HepG2 (cell line): ENCODE results near the gene ZNF428. TPM values are rescaled to one million over a fixed set of nuclear protein-coding genes. Genes with fewer than 3 reads are reported as not detected.

Source experiments
- BATF2 ChIP-seq: sonication (generic); formaldehyde crosslinking; IDR thresholded peaks from 2 replicates; pipeline ENCODE4 v1.8.0; 2022; ENCODE audit warnings: mild to moderate bottlenecking, missing genetic modification reagents, moderate library complexity
- CENPX ChIP-seq: sonication (generic); formaldehyde crosslinking; IDR thresholded peaks from 2 replicates; pipeline ENCODE4 v1.9.0; 2021; ENCODE audit warnings: mild to moderate bottlenecking, missing genetic modification reagents, moderate library complexity
- CREB1 ChIP-seq, 2 experiments: fragments of 450-650 bp in 1 of 2; IDR thresholded peaks; 2 replicates each; pipeline ENCODE4 v1.6.1; 2016 to 2017; ENCODE audit warnings: control low read depth in 1 of 2, mild to moderate bottlenecking in 1 of 2, missing compliant biosample characterization in 1 of 2, missing genetic modification characterization in 1 of 2
- DMAP1 ChIP-seq: IDR thresholded peaks from 2 replicates; pipeline ENCODE4 v1.6.1; 2016
- HCFC1 ChIP-seq: fragments of 150-350 bp; IDR thresholded peaks from 2 replicates; pipeline ENCODE4 v1.6.1; 2014; ENCODE audit warnings: low read depth, low read length
- JARID2 ChIP-seq: sonication (generic); formaldehyde crosslinking; IDR thresholded peaks from 2 replicates; pipeline ENCODE4 v1.8.1; 2023; ENCODE audit warnings: missing genetic modification reagents, inconsistent platforms; ENCODE audit not compliant: insufficient replicate concordance
- KDM5A ChIP-seq: fragments of 200-600 bp; sonication (generic); IDR thresholded peaks from 2 replicates; pipeline ENCODE4 v1.7.0; 2018; ENCODE audit warnings: antibody characterized with exemption, mild to moderate bottlenecking, low read length, borderline replicate concordance
- KLF13 ChIP-seq: sonication (generic); formaldehyde crosslinking; IDR thresholded peaks from 2 replicates; pipeline ENCODE4 v1.4.0; 2020; ENCODE audit warnings: mild to moderate bottlenecking, missing genetic modification reagents
- MED13 ChIP-seq: sonication (generic); formaldehyde crosslinking; IDR thresholded peaks from 2 replicates; pipeline ENCODE4 v1.5.0; 2020; ENCODE audit warnings: missing genetic modification reagents
- NCOR1 ChIP-seq: fragments of 200-600 bp; sonication (generic); IDR thresholded peaks from 2 replicates; pipeline ENCODE4 v1.7.0; 2017; ENCODE audit warnings: antibody characterized with exemption, low read length, borderline replicate concordance
- NFE2 ChIP-seq: sonication (generic); formaldehyde crosslinking; IDR thresholded peaks from 2 replicates; pipeline ENCODE4 v1.4.0; 2020; ENCODE audit warnings: missing genetic modification reagents
- NR2F6 ChIP-seq, 2 experiments: IDR thresholded peaks; 2 replicates each; pipeline ENCODE4 v1.6.1; 2016; ENCODE audit warnings: antibody characterized with exemption in 1 of 2, mild to moderate bottlenecking in 1 of 2
- PBX2 ChIP-seq: IDR thresholded peaks from 2 replicates; pipeline ENCODE4 v1.6.1; 2016; ENCODE audit warnings: control low read depth
- PHF8 ChIP-seq: sonication (generic); formaldehyde crosslinking; IDR thresholded peaks from 2 replicates; pipeline ENCODE4 v1.5.0; 2020; ENCODE audit warnings: missing genetic modification reagents
- RBFOX2 ChIP-seq: fragments of 200-400 bp; formaldehyde crosslinking; IDR thresholded peaks from 2 replicates; pipeline ENCODE4 v1.6.1; 2017; ENCODE audit warnings: low read depth, mild to moderate bottlenecking, low read length
- SOX5 ChIP-seq: IDR thresholded peaks from 2 replicates; pipeline ENCODE4 v1.6.1; 2016; ENCODE audit warnings: borderline replicate concordance
- SRY ChIP-seq: sonication (generic); formaldehyde crosslinking; IDR thresholded peaks from 2 replicates; pipeline ENCODE4 v1.8.0; 2022; ENCODE audit warnings: mild to moderate bottlenecking, missing genetic modification reagents
- TOE1 ChIP-seq: sonication (generic); formaldehyde crosslinking; IDR thresholded peaks from 2 replicates; pipeline ENCODE4 v1.4.0; 2020; ENCODE audit warnings: mild to moderate bottlenecking, missing genetic modification reagents
- ZFYVE20 ChIP-seq: sonication (generic); formaldehyde crosslinking; IDR thresholded peaks from 2 replicates; pipeline ENCODE4 v1.8.0; 2023; ENCODE audit warnings: low read depth, mild to moderate bottlenecking, moderate library complexity, missing genetic modification reagents, borderline replicate concordance
- polyA plus RNA-seq, 8 experiments: library from polyadenylated mRNA; depleted of rRNA in 3 of 8; stranded (reverse) in 7 of 8; unstranded in 1 of 8; fragments of >200 nt; fragmentation: Illumina TruSeq in 4 of 8; extraction: Trizol in 4 of 8; gene quantifications; 2 replicates each; pipeline versions ENCODE4 v1.2.1 to v1.2.3, GENCODE V29; 2011 to 2016; ENCODE audit warnings: low read depth in 4 of 8, missing spikeins in 1 of 8, mixed read lengths in 1 of 8; ENCODE audit not compliant: insufficient read depth in 1 of 8
- total RNA-seq, 5 experiments: library from RNA; depleted of rRNA; stranded (reverse); fragments of >200 nt; fragmentation: Illumina TruSeq; extraction: Trizol; gene quantifications; 2 replicates each; pipeline ENCODE4 v1.2.3, GENCODE V29; 2016; ENCODE audit warnings: low read depth in 1 of 5
- TF ChIP-seq, protein P1 (sequence below): sonication (generic); formaldehyde crosslinking; IDR thresholded peaks from 2 replicates; pipeline ENCODE4 v1.8.1; 2022; ENCODE audit warnings: mild to moderate bottlenecking, missing genetic modification reagents
- TF ChIP-seq, protein P2 (sequence below): sonication (generic); formaldehyde crosslinking; IDR thresholded peaks from 2 replicates; pipeline ENCODE4 v1.5.0; 2020; ENCODE audit warnings: missing genetic modification reagents
- TF ChIP-seq, protein P3 (sequence below): sonication (generic); formaldehyde crosslinking; IDR thresholded peaks from 2 replicates; pipeline ENCODE4 v1.8.0; 2022; ENCODE audit warnings: mild to moderate bottlenecking, missing genetic modification reagents, borderline replicate concordance

ZNF428 gene
- total and polyA plus RNA-seq, 2 of the 13 experiments (the other 11 are each of a cell fraction or from before 2014, with no cell fraction given), result 10.4 to 26.9 TPM

GRCh38 chr19:43575156-43575950, 44.1 kb downstream of the ZNF428 start, which contains the start of the genes PINLYP and XRCC1 (continued):
- TF ChIP-seq, protein P1, sequence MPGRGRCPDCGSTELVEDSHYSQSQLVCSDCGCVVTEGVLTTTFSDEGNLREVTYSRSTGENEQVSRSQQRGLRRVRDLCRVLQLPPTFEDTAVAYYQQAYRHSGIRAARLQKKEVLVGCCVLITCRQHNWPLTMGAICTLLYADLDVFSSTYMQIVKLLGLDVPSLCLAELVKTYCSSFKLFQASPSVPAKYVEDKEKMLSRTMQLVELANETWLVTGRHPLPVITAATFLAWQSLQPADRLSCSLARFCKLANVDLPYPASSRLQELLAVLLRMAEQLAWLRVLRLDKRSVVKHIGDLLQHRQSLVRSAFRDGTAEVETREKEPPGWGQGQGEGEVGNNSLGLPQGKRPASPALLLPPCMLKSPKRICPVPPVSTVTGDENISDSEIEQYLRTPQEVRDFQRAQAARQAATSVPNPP (CRISPR knock-in tag), result no peak
- no peak for TF ChIP-seq ZFYVE20 (CRISPR knock-in tag)
- no peak for TF ChIP-seq NCOR1
- TF ChIP-seq PHF8 (CRISPR knock-in tag), result peak; percentile 63
- TF ChIP-seq TOE1 (CRISPR knock-in tag), result no peak
- peak; percentile 89 for TF ChIP-seq KDM5A
- no peak for TF ChIP-seq PBX2 (CRISPR knock-in tag)
- no peak for TF ChIP-seq DMAP1 (CRISPR knock-in tag)
- TF ChIP-seq SRY (CRISPR knock-in tag), result no peak
- no peak for TF ChIP-seq KLF13
- TF ChIP-seq SOX5 (CRISPR knock-in tag), result no peak
- no peak for TF ChIP-seq NFE2 (CRISPR knock-in tag)
- no peak for TF ChIP-seq JARID2 (CRISPR knock-in tag)
- TF ChIP-seq CENPX (CRISPR knock-in tag), result no peak
- peak; percentile 92 for TF ChIP-seq CREB1 (IDR thresholded peaks at IDR 0.05)
- peak; percentile 90 for TF ChIP-seq CREB1 (CRISPR knock-in tag; IDR thresholded peaks at IDR 0.05)
- TF ChIP-seq MED13 (CRISPR knock-in tag), result no peak
- peak; percentile 69 for TF ChIP-seq HCFC1
- TF ChIP-seq NR2F6 (IDR thresholded peaks at IDR 0.05), result no peak
- no peak for TF ChIP-seq NR2F6 (CRISPR knock-in tag; IDR thresholded peaks at IDR 0.05)
- TF ChIP-seq, protein P2, sequence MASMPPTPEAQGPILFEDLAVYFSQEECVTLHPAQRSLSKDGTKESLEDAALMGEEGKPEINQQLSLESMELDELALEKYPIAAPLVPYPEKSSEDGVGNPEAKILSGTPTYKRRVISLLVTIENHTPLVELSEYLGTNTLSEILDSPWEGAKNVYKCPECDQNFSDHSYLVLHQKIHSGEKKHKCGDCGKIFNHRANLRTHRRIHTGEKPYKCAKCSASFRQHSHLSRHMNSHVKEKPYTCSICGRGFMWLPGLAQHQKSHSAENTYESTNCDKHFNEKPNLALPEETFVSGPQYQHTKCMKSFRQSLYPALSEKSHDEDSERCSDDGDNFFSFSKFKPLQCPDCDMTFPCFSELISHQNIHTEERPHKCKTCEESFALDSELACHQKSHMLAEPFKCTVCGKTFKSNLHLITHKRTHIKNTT, result no peak
- TF ChIP-seq RBFOX2, result peak; percentile 56
- TF ChIP-seq, protein P3, sequence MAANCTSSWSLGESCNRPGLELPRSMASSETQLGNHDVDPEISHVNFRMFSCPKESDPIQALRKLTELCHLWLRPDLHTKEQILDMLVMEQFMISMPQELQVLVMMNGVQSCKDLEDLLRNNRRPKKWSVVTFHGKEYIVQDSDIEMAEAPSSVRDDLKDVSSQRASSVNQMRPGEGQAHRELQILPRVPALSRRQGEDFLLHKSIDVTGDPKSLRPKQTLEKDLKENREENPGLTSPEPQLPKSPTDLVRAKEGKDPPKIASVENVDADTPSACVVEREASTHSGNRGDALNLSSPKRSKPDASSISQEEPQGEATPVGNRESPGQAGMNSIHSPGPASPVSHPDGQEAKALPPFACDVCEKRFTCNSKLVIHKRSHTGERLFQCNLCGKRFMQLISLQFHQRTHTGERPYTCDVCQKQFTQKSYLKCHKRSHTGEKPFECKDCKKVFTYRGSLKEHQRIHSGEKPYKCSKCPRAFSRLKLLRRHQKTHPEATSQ (CRISPR knock-in tag), result no peak
- no peak for TF ChIP-seq BATF2 (CRISPR knock-in tag)
